ENCODE data around the gene GULP1.

The GULP1 gene

GRCh38 chr2:188473306-188473705, 181.6 kb downstream of the GULP1 start:
- no peak for DNase-seq (ENCODE audit: low read depth)

- no peak for DNase-seq (ENCODE audit: low read depth)
Measured at GRCh38 chr2:188474316-188474715, 182.6 kb downstream of the GULP1 start.

- DNase-seq (ENCODE audit: low read depth), result no peak
Measured at GRCh38 chr2:188475945-188476344, 184.3 kb downstream of the GULP1 start.

- no peak for DNase-seq (ENCODE audit: low read depth)
Measured at GRCh38 chr2:188477564-188478103, 186.0 kb downstream of the GULP1 start.

- no peak for DNase-seq (ENCODE audit: low read depth)
Measured at GRCh38 chr2:188478724-188479123, 187.1 kb downstream of the GULP1 start.

- no peak for DNase-seq (ENCODE audit: low read depth)
Measured at GRCh38 chr2:188481474-188481873, 189.8 kb downstream of the GULP1 start.

- DNase-seq (ENCODE audit: low read depth), result no peak
Measured at GRCh38 chr2:188485496-188485895, 193.8 kb downstream of the GULP1 start.

GRCh38 chr2:188492751-188493150, 201.1 kb downstream of the GULP1 start:
- no peak for DNase-seq (ENCODE audit: low read depth)

GRCh38 chr2:188494906-188495305, 203.2 kb downstream of the GULP1 start:
- no peak for DNase-seq (ENCODE audit: low read depth)

GRCh38 chr2:188495969-188496431, 204.3 kb downstream of the GULP1 start:
- DNase-seq (ENCODE audit: low read depth), result no peak

GRCh38 chr2:188497726-188498125, 206.1 kb downstream of the GULP1 start:
- no peak for DNase-seq (ENCODE audit: low read depth)

- DNase-seq (ENCODE audit: low read depth), result no peak
Measured at GRCh38 chr2:188503975-188504374, 212.3 kb downstream of the GULP1 start.

GRCh38 chr2:188506843-188507242, 215.2 kb downstream of the GULP1 start:
- DNase-seq (ENCODE audit: low read depth), result no peak

- DNase-seq (ENCODE audit: low read depth), result no peak
Measured at GRCh38 chr2:188511346-188511745, 219.7 kb downstream of the GULP1 start.

GRCh38 chr2:188512456-188512855, 220.8 kb downstream of the GULP1 start:
- DNase-seq (ENCODE audit: low read depth), result no peak

GRCh38 chr2:188515918-188516317, 224.2 kb downstream of the GULP1 start:
- DNase-seq (ENCODE audit: low read depth), result no peak

- no peak for DNase-seq (ENCODE audit: low read depth)
Measured at GRCh38 chr2:188517549-188518215, 226.0 kb downstream of the GULP1 start.

GRCh38 chr2:188518381-188518780, 226.7 kb downstream of the GULP1 start:
- DNase-seq (ENCODE audit: low read depth), result no peak

- no peak for DNase-seq (ENCODE audit: low read depth)
Measured at GRCh38 chr2:188519136-188519535, 227.5 kb downstream of the GULP1 start.

GRCh38 chr2:188522517-188522916, 230.8 kb downstream of the GULP1 start:
- no peak for DNase-seq (ENCODE audit: low read depth)

- DNase-seq (ENCODE audit: low read depth), result no peak
Measured at GRCh38 chr2:188523919-188524318, 232.2 kb downstream of the GULP1 start.

GRCh38 chr2:188524519-188525113, 232.9 kb downstream of the GULP1 start:
- DNase-seq (ENCODE audit: low read depth), result no peak

GRCh38 chr2:188526701-188527100, 235.0 kb downstream of the GULP1 start:
- DNase-seq (ENCODE audit: low read depth), result no peak

- DNase-seq (ENCODE audit: low read depth), result no peak
Measured at GRCh38 chr2:188527141-188527540, 235.5 kb downstream of the GULP1 start.
